GM12878 (cell line): ENCODE data around the gene SUCO. TPM values are rescaled to one million over a fixed set of nuclear protein-coding genes. Genes with fewer than 3 reads are reported as not detected.

ENCODE experiments used
- ATAC-seq: fragments of 200-7000 bp; cut with Tn5 transposase; 3 replicates; pipeline ENCODE4 v1.9.1; 2020; ENCODE audit warnings: mild to moderate bottlenecking, moderate library complexity
- BruUV-seq: library from RNA; stranded (reverse); fragments of 400-500 nt; replicated peaks from 2 replicates; lab custom pipeline; 2021; lab: Mats Ljungman, UMichigan
- CTCF ChIA-PET: fragments of 300-600 bp; sonication (Branson Sonifier 250); formaldehyde crosslinking; extraction: SDS; loops from one replicate; lab custom pipeline; 2021; ENCODE audit warnings: inconsistent platforms; lab: Yijun Ruan, JAX
- POLR2A ChIA-PET: fragments of 350-600 bp; formaldehyde crosslinking; extraction: SDS; loops from one replicate; lab custom pipeline; 2021; ENCODE audit warnings: inconsistent platforms; lab: Charles Lee
- RAD21 ChIA-PET: fragments of 300-600 bp; sonication (Branson Sonifier 250); formaldehyde crosslinking; loops from one replicate; lab custom pipeline; 2023; ENCODE audit warnings: antibody characterized with exemption; ENCODE audit not compliant: unreplicated experiment; lab: Charles Lee
- SMC1A ChIA-PET: fragments of 300-600 bp; sonication (Branson Sonifier 250); formaldehyde crosslinking; loops from one replicate; lab custom pipeline; 2023; ENCODE audit not compliant: unreplicated experiment, uncharacterized antibody; lab: Charles Lee
- DNase-seq: peaks from one replicate; pipeline ENCODE4 v3.0.0-alpha.2; 2011; ENCODE audit warnings: low read depth, low spot score
- FAIRE-seq: peaks from 3 replicates; lab custom pipeline; 2011; peaks lifted over from hg19 to GRCh38; lab: Jason Lieb, UNC
- H2AFZ ChIP-seq: 2 replicates; pipeline ENCODE4 v1.6.0; 2011; ENCODE audit warnings: low read depth, low read length, control low read depth; ENCODE audit not compliant: control insufficient read depth
- H3K27ac ChIP-seq: 2 replicates; pipeline ENCODE4 v1.5.1; 2011; ENCODE audit warnings: control low read depth; ENCODE audit not compliant: control insufficient read depth, insufficient read depth
- H3K27me3 ChIP-seq, 2 experiments: replicated peaks in 1 of 2; 2 replicates each; pipeline versions ENCODE4 v1.6.0 to v1.6.1; 2011; ENCODE audit warnings: low read length in 1 of 2; ENCODE audit not compliant: control insufficient read depth in 2 of 2, insufficient read depth in 2 of 2
- H3K36me3 ChIP-seq, 2 experiments: 2 replicates each; pipeline ENCODE4 v1.5.1; 2011; ENCODE audit warnings: low read length in 1 of 2; ENCODE audit not compliant: control insufficient read depth in 2 of 2, insufficient read depth in 2 of 2
- H3K4me1 ChIP-seq: 2 replicates; pipeline ENCODE4 v1.6.1; 2011; ENCODE audit warnings: mild to moderate bottlenecking, low read length, moderate library complexity, mixed read lengths; ENCODE audit not compliant: control insufficient read depth, insufficient read depth
- H3K4me2 ChIP-seq: 2 replicates; pipeline ENCODE4 v1.6.0; 2011; ENCODE audit warnings: control low read depth; ENCODE audit not compliant: control insufficient read depth, insufficient read depth
- H3K4me3 ChIP-seq: fragments of 200-600 bp; sonication (generic); 2 replicates; pipeline ENCODE4 v1.5.1; 2016
- H3K79me2 ChIP-seq: 2 replicates; pipeline ENCODE4 v1.6.0; 2011; ENCODE audit warnings: low read length; ENCODE audit not compliant: control insufficient read depth, insufficient read depth
- H3K9ac ChIP-seq: 2 replicates; pipeline ENCODE4 v1.8.0; 2011; ENCODE audit warnings: low read length, control low read depth, mixed read lengths; ENCODE audit not compliant: control insufficient read depth, insufficient read depth
- H3K9me3 ChIP-seq: replicated peaks from 3 replicates; pipeline ENCODE4 v1.5.1; 2011; ENCODE audit warnings: mild to moderate bottlenecking, low read length; ENCODE audit not compliant: control insufficient read depth, insufficient read depth
- H4K20me1 ChIP-seq: 2 replicates; pipeline ENCODE4 v1.6.0; 2011; ENCODE audit not compliant: control insufficient read depth, insufficient read depth
- BACH1 ChIP-seq: fragments of 450-650 bp; IDR thresholded peaks from 2 replicates; pipeline ENCODE4 v1.6.1; 2017; ENCODE audit warnings: mild to moderate bottlenecking, borderline replicate concordance
- BHLHE40 ChIP-seq, 2 experiments: fragments of 450-650 bp in 1 of 2; IDR thresholded peaks; 2 replicates each; pipeline ENCODE4 v1.6.1; 2011 to 2017; ENCODE audit warnings: low read depth in 2 of 2, borderline replicate concordance in 1 of 2, improper control_type of control experiment in 1 of 2, low read length in 1 of 2, mild to moderate bottlenecking in 1 of 2
- CEBPB ChIP-seq, 2 experiments: fragments of 150-350 bp in 1 of 2; IDR thresholded peaks; 2 replicates each; pipeline ENCODE4 v1.6.1; 2012 to 2014; ENCODE audit warnings: low read depth in 2 of 2, low read length in 2 of 2, borderline replicate concordance in 1 of 2, inconsistent platforms in 1 of 2
- ESRRA ChIP-seq: IDR thresholded peaks from 2 replicates; pipeline ENCODE4 v1.6.1; 2012; ENCODE audit warnings: mild to moderate bottlenecking, low read length, improper control_type of control experiment
- FOXK2 ChIP-seq: fragments of 450-650 bp; IDR thresholded peaks from 2 replicates; pipeline ENCODE4 v1.6.1; 2017; ENCODE audit warnings: mild to moderate bottlenecking, moderate library complexity
- IRF3 ChIP-seq: fragments of 450-650 bp; IDR thresholded peaks from 2 replicates; pipeline ENCODE4 v1.6.1; 2014; ENCODE audit warnings: mild to moderate bottlenecking
- MEF2B ChIP-seq: fragments of 450-650 bp; IDR thresholded peaks from 2 replicates; pipeline ENCODE4 v1.6.1; 2018; ENCODE audit warnings: mild to moderate bottlenecking, moderate library complexity; ENCODE audit not compliant: partially characterized antibody, poor library complexity, severe bottlenecking
- NBN ChIP-seq: fragments of 450-650 bp; IDR thresholded peaks from 2 replicates; pipeline ENCODE4 v1.6.1; 2016
- TCF7 ChIP-seq: IDR thresholded peaks from 2 replicates; pipeline ENCODE4 v1.6.1; 2014; ENCODE audit warnings: antibody characterized with exemption, borderline replicate concordance
- ZNF622 ChIP-seq: fragments of 450-650 bp; IDR thresholded peaks from 2 replicates; pipeline ENCODE4 v1.6.1; 2017; ENCODE audit warnings: mild to moderate bottlenecking, inconsistent platforms
- ZZZ3 ChIP-seq: IDR thresholded peaks from 2 replicates; pipeline ENCODE4 v1.6.1; 2011; ENCODE audit warnings: low read depth; ENCODE audit not compliant: control insufficient read depth, insufficient read length
- WGBS: methylation state at CpG from one replicate; pipeline ENCODE4 v1.1.6; 2016; ENCODE audit warnings: low lambda C conversion rate; ENCODE audit not compliant: insufficient replicate concordance, insufficient coverage; ENCODE audit errors: missing lambda C conversion rate; 5-methylcytosine and 5-hydroxymethylcytosine counted together
- in situ Hi-C: fragments of 300-500 bp; cut with MboI; formaldehyde crosslinking; loops from 9 replicates; pipeline ENCODE4 v1.14.3; 2018; ENCODE audit warnings: mixed read lengths
- intact Hi-C: fragments of 100-400 bp; cut with micrococcal nuclease; formaldehyde crosslinking; loops from one replicate; pipeline ENCODE4 v1.14.2; 2022; ENCODE audit not compliant: unreplicated experiment
- polyA plus RNA-seq, 11 experiments: library from polyadenylated mRNA; depleted of rRNA in 4 of 11; unstranded in 6 of 11; stranded (reverse) in 5 of 11; fragments of >200 nt; fragmentation: Nextera tagmentation in 4 of 11; fragmentation: Illumina TruSeq in 1 of 11; extraction: Ambion mirVana in 4 of 11; extraction: Trizol in 1 of 11; gene quantifications; 1 replicate in 1 of 11; 2 replicates in 10 of 11; pipeline versions ENCODE4 v1.2.1 to v1.2.3, GENCODE V29; 2011 to 2016; ENCODE audit warnings: inconsistent platforms in 2 of 11, missing spikeins in 2 of 11, low read depth in 1 of 11
- total RNA-seq, 4 experiments: library from RNA; depleted of rRNA in 3 of 4; stranded (reverse); fragments of >200 nt in 3 of 4; fragmentation: Illumina TruSeq in 1 of 4; extraction: Trizol in 1 of 4; gene quantifications; 2 replicates each; pipeline versions ENCODE4 v1.2.1 to v1.2.3, GENCODE V29; 2013 to 2021
- TF ChIP-seq, protein P1 (sequence below), 3 experiments: IDR thresholded peaks in 2 of 3; conservative IDR thresholded peaks in 1 of 3; 2 replicates each; pipeline ENCODE4 v1.5.1; 2011; ENCODE audit warnings: low read depth in 3 of 3, low read length in 3 of 3, mild to moderate bottlenecking in 3 of 3, control low read depth in 2 of 3, moderate library complexity in 2 of 3, inconsistent platforms in 1 of 3, mixed read lengths in 1 of 3; ENCODE audit not compliant: control insufficient read depth in 2 of 3, insufficient read depth in 1 of 3; ENCODE audit errors: extremely low read depth in 1 of 3
- TF ChIP-seq, protein P2 (sequence below): IDR thresholded peaks from 2 replicates; pipeline ENCODE4 v1.6.1; 2012; ENCODE audit warnings: low read depth, low read length, improper control_type of control experiment
- TF ChIP-seq, protein P3 (sequence below): fragments of 450-650 bp; IDR thresholded peaks from 2 replicates; pipeline ENCODE4 v1.6.1; 2017; ENCODE audit warnings: low read depth, mild to moderate bottlenecking, moderate library complexity

SUCO gene
- total and polyA plus RNA-seq, 10 of the 15 experiments (the other 5 are each of a cell fraction or from before 2014, with no cell fraction given), result 1.7 to 15.3 (median 8.4) TPM

- TF ChIP-seq ZZZ3, result no peak
Observed at GRCh38 chr1:172532183-172532699, 709 bp upstream of the SUCO start (continued).

DNA sequence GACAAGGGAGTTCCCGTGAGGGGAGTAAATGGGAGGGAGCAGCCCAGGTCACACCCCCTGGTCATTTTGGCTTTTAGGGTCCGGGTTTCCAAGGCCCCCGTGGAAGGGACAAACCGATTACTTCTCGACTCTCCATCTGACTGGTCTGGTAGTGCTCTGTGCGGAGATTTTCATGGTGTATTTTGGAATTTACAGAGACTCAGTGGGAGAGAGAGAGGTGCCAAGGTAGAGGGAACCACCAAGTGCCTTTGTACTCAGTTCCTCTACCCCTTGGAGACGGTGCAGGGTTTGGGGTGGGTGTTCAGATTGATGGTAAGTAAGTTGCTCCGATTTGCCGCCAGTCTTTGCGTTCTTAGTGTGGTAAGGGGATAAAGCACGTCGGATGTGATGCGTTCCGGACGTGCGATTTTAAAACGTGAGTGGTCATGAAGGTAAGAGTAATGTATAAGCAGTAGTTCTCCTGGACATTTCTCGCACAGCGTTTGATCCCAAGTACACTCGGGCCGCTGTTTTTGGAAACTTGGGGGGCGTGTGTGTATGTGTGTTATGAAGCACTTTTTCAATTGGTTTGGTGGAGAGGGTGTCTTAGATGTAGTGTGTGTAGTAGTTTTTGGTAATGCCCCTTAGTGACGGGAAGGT, 682 bp downstream of the SUCO start:
- Histone ChIP-seq H3K27ac (peak overlapping the region; percentile 95), H3K4me3 (peak overlapping the region; percentile 93), H3K79me2 (peaks cover 53% of the 10 kb centered on the region), H3K27me3 (no peaks in the 10 kb centered on the region), H3K9ac (peak overlapping the region; percentile 76), H3K9me3 (no peaks in the 10 kb centered on the region), H3K36me3 (no peaks in the 10 kb centered on the region), H3K4me2 (peak overlapping the region; percentile 85), H2AFZ (peak overlapping the region; percentile 80), H3K4me1 (peaks cover 5% of the 10 kb centered on the region; the same call in 1 of the 2 replicates), H4K20me1 (no peaks in the 10 kb centered on the region)
- WGBS, result under 1% methylated on average over 23 of the region's 23 CpGs
- FAIRE-seq (no peak), ATAC-seq (peak; percentile 13), DNase-seq (no peak)
- in situ Hi-C loops (no loop called here), intact Hi-C loops (loop anchor here (5.0 kb wide), 1 partner anchor 1046 kb away; the partner anchor contains the start of gene PRRC2C)
- SMC1A ChIA-PET, result interaction anchor here (1.0 to 3.1 kb wide), 3 partner anchors 9 to 950 kb away, joined by 3 to 22 read pairs (median 3); no protein-coding TSS in a partner anchor
- POLR2A ChIA-PET, result interaction anchor here (1.0 to 2.7 kb wide), 5 partner anchors 8 to 791 kb away, joined by 3 to 12 read pairs (median 3); partner anchors contain the start of gene VAMP4
- BruUV-seq, result no TSS peak
- RAD21 ChIA-PET, result interaction anchor here (1.0 to 1.5 kb wide), 2 partner anchors 11 to 64 kb away, joined by 3 to 8 read pairs; no protein-coding TSS in a partner anchor
- CTCF ChIA-PET, result interaction anchor here (1.3 to 1.5 kb wide), 2 partner anchors 15 kb away, joined by 3 to 5 read pairs; no protein-coding TSS in a partner anchor
- TF ChIP-seq IRF3 (no peak), CEBPB (IDR thresholded peaks at IDR 0.05; ENCODE audit: borderline replicate concordance in 1 of 2, low read depth in 2 of 2, low read length in 2 of 2) (no peak), MEF2B (no peak), FOXK2 (no peak), TCF7 (no peak), BACH1 (no peak), NBN (0 out of 2 replicates have a peak, but pooled peaks have one; percentile 13), BHLHE40 (IDR thresholded peaks at IDR 0.05; ENCODE audit: borderline replicate concordance in 1 of 2, low read depth in 2 of 2, low read length in 1 of 2) (peak in 1 of 2 experiments; percentile 47; a peak in 1 of 4 replicates), ZNF622 (no peak), ESRRA (no peak)
- TF ChIP-seq, protein P1, sequence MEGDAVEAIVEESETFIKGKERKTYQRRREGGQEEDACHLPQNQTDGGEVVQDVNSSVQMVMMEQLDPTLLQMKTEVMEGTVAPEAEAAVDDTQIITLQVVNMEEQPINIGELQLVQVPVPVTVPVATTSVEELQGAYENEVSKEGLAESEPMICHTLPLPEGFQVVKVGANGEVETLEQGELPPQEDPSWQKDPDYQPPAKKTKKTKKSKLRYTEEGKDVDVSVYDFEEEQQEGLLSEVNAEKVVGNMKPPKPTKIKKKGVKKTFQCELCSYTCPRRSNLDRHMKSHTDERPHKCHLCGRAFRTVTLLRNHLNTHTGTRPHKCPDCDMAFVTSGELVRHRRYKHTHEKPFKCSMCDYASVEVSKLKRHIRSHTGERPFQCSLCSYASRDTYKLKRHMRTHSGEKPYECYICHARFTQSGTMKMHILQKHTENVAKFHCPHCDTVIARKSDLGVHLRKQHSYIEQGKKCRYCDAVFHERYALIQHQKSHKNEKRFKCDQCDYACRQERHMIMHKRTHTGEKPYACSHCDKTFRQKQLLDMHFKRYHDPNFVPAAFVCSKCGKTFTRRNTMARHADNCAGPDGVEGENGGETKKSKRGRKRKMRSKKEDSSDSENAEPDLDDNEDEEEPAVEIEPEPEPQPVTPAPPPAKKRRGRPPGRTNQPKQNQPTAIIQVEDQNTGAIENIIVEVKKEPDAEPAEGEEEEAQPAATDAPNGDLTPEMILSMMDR (IDR thresholded peaks at IDR 0.05 in 2 of 3, conservative IDR thresholded peaks at IDR 0.05 in 1 of 3; ENCODE audit: control insufficient read depth in 2 of 3, extremely low read depth in 1 of 3, insufficient read depth in 1 of 3, low read depth in 3 of 3, low read length in 3 of 3), result no peak
- TF ChIP-seq, protein P2, sequence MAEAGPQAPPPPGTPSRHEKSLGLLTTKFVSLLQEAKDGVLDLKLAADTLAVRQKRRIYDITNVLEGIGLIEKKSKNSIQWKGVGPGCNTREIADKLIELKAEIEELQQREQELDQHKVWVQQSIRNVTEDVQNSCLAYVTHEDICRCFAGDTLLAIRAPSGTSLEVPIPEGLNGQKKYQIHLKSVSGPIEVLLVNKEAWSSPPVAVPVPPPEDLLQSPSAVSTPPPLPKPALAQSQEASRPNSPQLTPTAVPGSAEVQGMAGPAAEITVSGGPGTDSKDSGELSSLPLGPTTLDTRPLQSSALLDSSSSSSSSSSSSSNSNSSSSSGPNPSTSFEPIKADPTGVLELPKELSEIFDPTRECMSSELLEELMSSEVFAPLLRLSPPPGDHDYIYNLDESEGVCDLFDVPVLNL, result no peak
- TF ChIP-seq, protein P3, sequence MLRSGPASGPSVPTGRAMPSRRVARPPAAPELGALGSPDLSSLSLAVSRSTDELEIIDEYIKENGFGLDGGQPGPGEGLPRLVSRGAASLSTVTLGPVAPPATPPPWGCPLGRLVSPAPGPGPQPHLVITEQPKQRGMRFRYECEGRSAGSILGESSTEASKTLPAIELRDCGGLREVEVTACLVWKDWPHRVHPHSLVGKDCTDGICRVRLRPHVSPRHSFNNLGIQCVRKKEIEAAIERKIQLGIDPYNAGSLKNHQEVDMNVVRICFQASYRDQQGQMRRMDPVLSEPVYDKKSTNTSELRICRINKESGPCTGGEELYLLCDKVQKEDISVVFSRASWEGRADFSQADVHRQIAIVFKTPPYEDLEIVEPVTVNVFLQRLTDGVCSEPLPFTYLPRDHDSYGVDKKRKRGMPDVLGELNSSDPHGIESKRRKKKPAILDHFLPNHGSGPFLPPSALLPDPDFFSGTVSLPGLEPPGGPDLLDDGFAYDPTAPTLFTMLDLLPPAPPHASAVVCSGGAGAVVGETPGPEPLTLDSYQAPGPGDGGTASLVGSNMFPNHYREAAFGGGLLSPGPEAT, result peak; percentile 60; the same call in 1 of the 2 replicates
